Astrocyte (in vitro differentiated cells and primary cell): ENCODE measurements around the gene PTTG1. TPM values are rescaled to one million over a fixed set of nuclear protein-coding genes. Genes with fewer than 3 reads are reported as not detected.

Experiments used
- DNase-seq: peaks from one replicate; pipeline ENCODE4 v3.0.0-alpha.2; 2010; ENCODE audit warnings: low read depth
- FAIRE-seq: peaks from 2 replicates; lab custom pipeline; 2011; peaks lifted over from hg19 to GRCh38; lab: Jason Lieb, UNC
- H2AFZ ChIP-seq: 2 replicates; pipeline ENCODE4 v1.6.0; 2012; ENCODE audit warnings: low read depth, low read length, inconsistent platforms
- H3K27ac ChIP-seq: 2 replicates; pipeline ENCODE4 v1.5.1; 2011; ENCODE audit warnings: low read depth, low read length, inconsistent platforms
- H3K27me3 ChIP-seq: 2 replicates; pipeline ENCODE4 v1.6.0; 2011; ENCODE audit warnings: low read length, inconsistent platforms; ENCODE audit not compliant: insufficient read depth
- H3K36me3 ChIP-seq: 2 replicates; pipeline ENCODE4 v1.5.1; 2011; ENCODE audit warnings: low read length, inconsistent platforms; ENCODE audit not compliant: insufficient read depth
- H3K4me1 ChIP-seq: 2 replicates; pipeline ENCODE4 v1.5.1; 2011; ENCODE audit warnings: low read length, inconsistent platforms; ENCODE audit not compliant: insufficient read depth
- H3K4me2 ChIP-seq: 2 replicates; pipeline ENCODE4 v1.6.0; 2012; ENCODE audit warnings: low read length, inconsistent platforms
- H3K4me3 ChIP-seq: 2 replicates; pipeline ENCODE4 v1.5.1; 2011; ENCODE audit warnings: low read depth, mild to moderate bottlenecking, low read length, inconsistent platforms; ENCODE audit not compliant: insufficient read depth
- H3K79me2 ChIP-seq: 2 replicates; pipeline ENCODE4 v1.6.0; 2012; ENCODE audit warnings: mild to moderate bottlenecking, low read length, inconsistent platforms; ENCODE audit not compliant: insufficient read depth
- H3K9ac ChIP-seq: 2 replicates; pipeline ENCODE4 v1.6.0; 2012; ENCODE audit warnings: mild to moderate bottlenecking, low read length, inconsistent platforms
- H3K9me3 ChIP-seq: 2 replicates; pipeline ENCODE4 v1.5.1; 2012; ENCODE audit warnings: low read depth, mild to moderate bottlenecking, low read length, inconsistent platforms; ENCODE audit not compliant: insufficient read depth
- H4K20me1 ChIP-seq: 2 replicates; pipeline ENCODE4 v1.6.0; 2012; ENCODE audit warnings: low read length, inconsistent platforms; ENCODE audit not compliant: insufficient read depth
- H3K27ac Mint-ChIP-seq: one replicate; pipeline ENCODE4 v1.8.0; 2021; ENCODE audit warnings: mild to moderate bottlenecking, mixed read lengths; ENCODE audit not compliant: unreplicated experiment
- H3K27me3 Mint-ChIP-seq: one replicate; pipeline ENCODE4 v1.8.0; 2021; ENCODE audit warnings: low read depth, mixed read lengths; ENCODE audit not compliant: unreplicated experiment
- H3K36me3 Mint-ChIP-seq: one replicate; pipeline ENCODE4 v1.8.0; 2021; ENCODE audit warnings: low read depth, mixed read lengths; ENCODE audit not compliant: unreplicated experiment
- H3K4me1 Mint-ChIP-seq: one replicate; pipeline ENCODE4 v1.8.0; 2021; ENCODE audit warnings: low read depth, mixed read lengths; ENCODE audit not compliant: unreplicated experiment
- H3K4me3 Mint-ChIP-seq: one replicate; pipeline ENCODE4 v1.8.0; 2021; ENCODE audit warnings: mild to moderate bottlenecking, moderate library complexity, mixed read lengths; ENCODE audit not compliant: unreplicated experiment
- H3K9me3 Mint-ChIP-seq: one replicate; pipeline ENCODE4 v1.8.0; 2021; ENCODE audit warnings: mild to moderate bottlenecking, mixed read lengths; ENCODE audit not compliant: unreplicated experiment
- CTCF ChIP-seq: IDR thresholded peaks from 2 replicates; pipeline ENCODE4 v1.5.1; 2011; ENCODE audit warnings: low read depth, mild to moderate bottlenecking, inconsistent platforms, low read length, moderate library complexity; ENCODE audit not compliant: insufficient read depth
- EZH2 ChIP-seq: IDR thresholded peaks from 2 replicates; pipeline ENCODE4 v1.6.1; 2012; ENCODE audit warnings: mild to moderate bottlenecking, low read length, inconsistent platforms; ENCODE audit not compliant: insufficient read depth
- total RNA-seq: library from RNA; stranded (reverse); gene quantifications from 2 replicates; pipeline ENCODE4 v1.2.1, GENCODE V29; 2021

Gene PTTG1
- total RNA-seq, 1 donor from 2014 or later = 20.4 TPM

- DNase-seq = no peak
- no peak overlapping the region for H3K27ac ChIP-seq
- Mint-ChIP-seq H3K27ac (no peak overlapping the region), H3K4me3 (no peak overlapping the region), H3K27me3 (peaks cover 8% of the 10 kb centered on the region), H3K9me3 (peaks cover 17% of the 10 kb centered on the region), H3K4me1 (no peaks in the 10 kb centered on the region), H3K36me3 (peaks cover 2% of the 10 kb centered on the region)
- no peaks in the 10 kb centered on the region for H3K27me3 ChIP-seq
- H3K36me3 ChIP-seq = no peaks in the 10 kb centered on the region
- H3K79me2 ChIP-seq = no peaks in the 10 kb centered on the region
- FAIRE-seq = no peak
- no peak overlapping the region for H2AFZ ChIP-seq
- TF ChIP-seq CTCF = no peak
- TF ChIP-seq EZH2 = no peak
- no peaks in the 10 kb centered on the region for H3K9me3 ChIP-seq
- no peak overlapping the region for H3K9ac ChIP-seq
- H3K4me3 ChIP-seq = no peak overlapping the region
- H3K4me1 ChIP-seq = no peaks in the 10 kb centered on the region
- H4K20me1 ChIP-seq = no peaks in the 10 kb centered on the region
- no peak overlapping the region for H3K4me2 ChIP-seq
Observed at GRCh38 chr5:160384681-160385080, 37.0 kb upstream of the PTTG1 start.

DNA sequence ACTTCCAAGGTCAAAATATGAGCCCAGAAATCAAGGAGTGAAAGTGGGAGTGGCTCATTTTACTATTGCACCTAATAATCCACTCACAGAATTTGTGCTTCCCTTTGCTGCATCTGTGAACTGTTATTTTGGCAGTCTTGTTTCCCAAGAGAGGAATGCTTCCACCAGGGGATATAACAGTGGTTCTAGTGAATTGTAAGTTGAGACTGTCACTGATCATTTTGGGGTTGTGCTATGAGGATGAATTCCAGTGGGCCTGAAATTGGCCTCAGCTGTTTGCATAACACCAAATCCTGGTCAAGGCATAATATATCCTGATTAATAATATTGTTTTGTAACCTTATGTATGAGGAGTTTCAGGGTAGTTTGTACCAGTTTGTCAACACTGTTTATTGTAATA lies 36.2 kb upstream of the PTTG1 start:
- no peak for DNase-seq
- Mint-ChIP-seq H3K9me3 (peaks cover 17% of the 10 kb centered on the region), H3K4me3 (no peak overlapping the region), H3K4me1 (no peaks in the 10 kb centered on the region), H3K27me3 (peaks cover 8% of the 10 kb centered on the region), H3K36me3 (peaks cover 2% of the 10 kb centered on the region), H3K27ac (no peak overlapping the region)
- Histone ChIP-seq H3K36me3 (no peaks in the 10 kb centered on the region), H3K9ac (no peak overlapping the region), H3K4me3 (no peak overlapping the region), H2AFZ (no peak overlapping the region), H3K4me2 (no peak overlapping the region), H3K27me3 (no peaks in the 10 kb centered on the region), H3K79me2 (no peaks in the 10 kb centered on the region), H3K27ac (no peak overlapping the region), H4K20me1 (no peaks in the 10 kb centered on the region), H3K4me1 (no peaks in the 10 kb centered on the region), H3K9me3 (no peaks in the 10 kb centered on the region)
- no peak for FAIRE-seq
- no peak for TF ChIP-seq EZH2
- TF ChIP-seq CTCF = no peak

DNA sequence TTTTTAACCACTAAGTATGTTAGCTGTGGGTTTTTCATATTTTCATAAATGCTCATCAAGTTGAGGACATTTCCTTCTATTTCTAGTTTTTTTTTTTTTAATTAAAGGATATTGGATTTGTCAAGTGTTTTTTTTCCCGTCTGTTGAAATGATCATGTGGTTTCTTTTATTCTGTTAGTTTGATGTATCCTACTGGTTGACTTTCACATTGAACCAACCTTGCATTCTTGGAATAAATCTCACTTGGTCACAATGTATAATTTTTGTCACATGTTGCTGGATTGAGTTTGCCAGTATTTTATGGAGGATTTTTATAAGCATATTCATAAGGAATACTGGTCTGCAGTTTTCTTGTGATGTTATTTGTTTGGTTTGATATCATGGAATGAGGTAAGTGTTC lies 34.2 kb upstream of the PTTG1 start:
- no peak overlapping the region for H3K27ac ChIP-seq
- no peak overlapping the region for H3K4me3 Mint-ChIP-seq
- no peaks in the 10 kb centered on the region for H3K27me3 ChIP-seq
- H3K9ac ChIP-seq = no peak overlapping the region
- no peaks in the 10 kb centered on the region for H3K4me1 Mint-ChIP-seq
- TF ChIP-seq EZH2 (no peak), CTCF (no peak)
- H3K9me3 ChIP-seq = no peaks in the 10 kb centered on the region
- no peaks in the 10 kb centered on the region for H4K20me1 ChIP-seq
- H3K79me2 ChIP-seq = no peaks in the 10 kb centered on the region
- H3K9me3 Mint-ChIP-seq = peaks cover 17% of the 10 kb centered on the region
- no peak overlapping the region for H3K4me3 ChIP-seq
- no peaks in the 10 kb centered on the region for H3K4me1 ChIP-seq
- H3K4me2 ChIP-seq = no peak overlapping the region
- H3K36me3 ChIP-seq = no peaks in the 10 kb centered on the region
- no peaks in the 10 kb centered on the region for H3K27me3 Mint-ChIP-seq
- FAIRE-seq (no peak), DNase-seq (no peak)
- H3K27ac Mint-ChIP-seq = no peak overlapping the region
- H2AFZ ChIP-seq = no peak overlapping the region
- H3K36me3 Mint-ChIP-seq = peaks cover 2% of the 10 kb centered on the region
